GM12864 (cell line): ENCODE data around the gene RSBN1L.

ENCODE experiments used
- DNase-seq: peaks from one replicate; pipeline ENCODE4 v3.0.0-alpha.2; 2011; ENCODE audit warnings: low read depth
- H3K4me3 ChIP-seq: 2 replicates; pipeline ENCODE4 v1.5.1; 2011; ENCODE audit warnings: mild to moderate bottlenecking, low read depth, low read length, control low read depth
- CTCF ChIP-seq: IDR thresholded peaks from 2 replicates; pipeline ENCODE4 v1.5.1; 2011; ENCODE audit warnings: low read depth, mild to moderate bottlenecking, moderate library complexity, low read length, control low read depth, inconsistent platforms; ENCODE audit errors: missing control alignments

The RSBN1L gene

GRCh38 chr7:77802557-77803405, 106.5 kb downstream of the RSBN1L start:
- no peak for DNase-seq
- no peak for TF ChIP-seq CTCF
- H3K4me3 ChIP-seq: no peak overlapping the region

GRCh38 chr7:77806425-77806824, 110.2 kb downstream of the RSBN1L start:
- TF ChIP-seq CTCF: no peak
- H3K4me3 ChIP-seq: no peak overlapping the region
- no peak for DNase-seq

GRCh38 chr7:77808517-77808916, 112.3 kb downstream of the RSBN1L start:
- TF ChIP-seq CTCF: no peak
- no peak overlapping the region for H3K4me3 ChIP-seq
- no peak for DNase-seq

- H3K4me3 ChIP-seq: no peak overlapping the region
- TF ChIP-seq CTCF: no peak
- no peak for DNase-seq
Measured at GRCh38 chr7:77811516-77812289, 115.4 kb downstream of the RSBN1L start.

- no peak overlapping the region for H3K4me3 ChIP-seq
- TF ChIP-seq CTCF: no peak
- DNase-seq: no peak
Measured at GRCh38 chr7:77812290-77812685, 116.0 kb downstream of the RSBN1L start.

- DNase-seq: no peak
- no peak overlapping the region for H3K4me3 ChIP-seq
- no peak for TF ChIP-seq CTCF
Measured at GRCh38 chr7:77813180-77813579, 116.9 kb downstream of the RSBN1L start.
